Gastrocnemius medialis (tissue), 4 donors: ENCODE data around the gene A2ML1. TPM values are rescaled to one million over a fixed set of nuclear protein-coding genes. Genes with fewer than 3 reads are reported as not detected.

ENCODE experiments used
- ATAC-seq, 2 donors: fragments of 150-250 bp; one replicate each; pipeline ENCODE4 v1.9.1; 2016
- DNase-seq, 2 donors: peaks; one replicate each; pipeline ENCODE4 v3.0.0-alpha.2; 2019
- H3K27ac ChIP-seq, 4 donors: fragments of 200-600 bp; sonication (generic); 1 replicate in 1 of 4; 2 replicates in 3 of 4; pipeline ENCODE4 v1.5.1; 2016 to 2018; ENCODE audit warnings: mild to moderate bottlenecking in 2 of 4, moderate library complexity in 1 of 4
- H3K27me3 ChIP-seq, 3 donors: fragments of 200-600 bp; sonication (generic) in 2 of 3; 1 replicate in 1 of 3; 2 replicates in 2 of 3; pipeline versions ENCODE4 v1.5.1 to v1.6.0; 2016 to 2019; ENCODE audit warnings: mild to moderate bottlenecking in 1 of 3, moderate library complexity in 1 of 3
- H3K36me3 ChIP-seq, 2 donors: fragments of 200-600 bp; sonication (generic) in 1 of 2; one replicate each; pipeline ENCODE4 v1.5.1; 2017 to 2018
- H3K4me1 ChIP-seq, 2 donors: fragments of 200-600 bp; sonication (generic) in 1 of 2; one replicate each; pipeline ENCODE4 v1.5.1; 2016 to 2017; ENCODE audit warnings: mild to moderate bottlenecking in 2 of 2
- H3K4me3 ChIP-seq, 4 donors: fragments of 200-600 bp; sonication (generic) in 3 of 4; 1 replicate in 1 of 4; 2 replicates in 3 of 4; pipeline ENCODE4 v1.5.1; 2016 to 2019; ENCODE audit warnings: mild to moderate bottlenecking in 2 of 4
- H3K9me3 ChIP-seq, 3 donors: fragments of 200-600 bp; sonication (generic) in 2 of 3; 1 replicate in 1 of 3; 2 replicates in 2 of 3; pipeline ENCODE4 v1.5.1; 2016 to 2019
- POLR2A ChIP-seq, 2 donors: fragments of 450-650 bp; IDR thresholded peaks; one replicate each; pipeline ENCODE4 v1.6.1; 2017; ENCODE audit warnings: antibody characterized with exemption in 2 of 2, mild to moderate bottlenecking in 2 of 2, moderate library complexity in 2 of 2
- in situ Hi-C, 4 donors: fragments of 200-750 bp; cut with MboI; loops; one replicate each; pipeline versions ENCODE4 v1.15.0 to v1.8.0; 2017; ENCODE audit warnings: low sequenced_read_pairs in 4 of 4
- intact Hi-C: fragments of 100-400 bp; cut with DNase I; formaldehyde crosslinking; loops from one replicate; pipeline ENCODE4 v1.15.1; 2023; ENCODE audit warnings: low total_unique reads
- total RNA-seq, 4 donors: library from RNA; depleted of rRNA; stranded (reverse); fragments of >200 nt; gene quantifications; one replicate each; pipeline versions ENCODE4 v1.1.0 to v1.2.3, GENCODE V29; 2016
- TF ChIP-seq, protein P1 (sequence below), 5 experiments: fragments of 450-650 bp in 3 of 5; fragments of 200-600 bp in 2 of 5; sonication (generic) in 2 of 5; IDR thresholded peaks in 4 of 5; conservative IDR thresholded peaks in 1 of 5; 1 replicate in 4 of 5; 2 replicates in 1 of 5; pipeline ENCODE4 v1.5.1; 2016 to 2019; ENCODE audit warnings: antibody characterized with exemption in 5 of 5, mild to moderate bottlenecking in 3 of 5, moderate library complexity in 3 of 5

Gene A2ML1
- total RNA-seq, 4 donors from 2014 or later, result not detected

DNA sequence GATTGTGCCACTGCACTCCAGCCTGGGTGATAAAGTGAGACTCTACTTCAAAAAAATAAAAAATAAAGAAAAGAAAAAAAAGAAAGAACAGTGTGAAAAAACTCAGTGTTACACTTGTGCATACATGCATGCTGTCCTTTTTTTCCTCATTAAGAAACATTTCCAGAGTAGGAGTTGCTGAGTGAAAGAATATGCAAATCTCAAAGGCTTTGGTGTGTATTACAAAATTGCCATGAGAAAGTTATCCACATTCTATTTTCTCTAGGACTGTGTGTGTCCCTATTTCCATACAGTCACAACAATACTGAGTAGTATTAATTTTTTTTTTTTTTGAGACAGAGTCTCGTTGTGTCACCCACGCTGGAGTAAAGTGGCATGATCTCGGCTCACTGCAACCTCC, 830 bp upstream of the A2ML1 start:
- ATAC-seq (no peak), DNase-seq (no peak)
- Histone ChIP-seq H3K9me3 (peaks cover 0 to 8% (median 0%) of the 10 kb centered on the region in 3 donors), H3K4me3 (no peak overlapping the region), H3K36me3 (no peaks in the 10 kb centered on the region), H3K27ac (no peak overlapping the region), H3K4me1 (no peaks in the 10 kb centered on the region), H3K27me3 (peaks cover 0 to 2% (median 0%) of the 10 kb centered on the region in 3 donors)
- in situ Hi-C loops, result no loop called here
- TF ChIP-seq POLR2A (IDR thresholded peaks at IDR 0.05), result no peak
- TF ChIP-seq, protein P1, sequence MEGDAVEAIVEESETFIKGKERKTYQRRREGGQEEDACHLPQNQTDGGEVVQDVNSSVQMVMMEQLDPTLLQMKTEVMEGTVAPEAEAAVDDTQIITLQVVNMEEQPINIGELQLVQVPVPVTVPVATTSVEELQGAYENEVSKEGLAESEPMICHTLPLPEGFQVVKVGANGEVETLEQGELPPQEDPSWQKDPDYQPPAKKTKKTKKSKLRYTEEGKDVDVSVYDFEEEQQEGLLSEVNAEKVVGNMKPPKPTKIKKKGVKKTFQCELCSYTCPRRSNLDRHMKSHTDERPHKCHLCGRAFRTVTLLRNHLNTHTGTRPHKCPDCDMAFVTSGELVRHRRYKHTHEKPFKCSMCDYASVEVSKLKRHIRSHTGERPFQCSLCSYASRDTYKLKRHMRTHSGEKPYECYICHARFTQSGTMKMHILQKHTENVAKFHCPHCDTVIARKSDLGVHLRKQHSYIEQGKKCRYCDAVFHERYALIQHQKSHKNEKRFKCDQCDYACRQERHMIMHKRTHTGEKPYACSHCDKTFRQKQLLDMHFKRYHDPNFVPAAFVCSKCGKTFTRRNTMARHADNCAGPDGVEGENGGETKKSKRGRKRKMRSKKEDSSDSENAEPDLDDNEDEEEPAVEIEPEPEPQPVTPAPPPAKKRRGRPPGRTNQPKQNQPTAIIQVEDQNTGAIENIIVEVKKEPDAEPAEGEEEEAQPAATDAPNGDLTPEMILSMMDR (IDR thresholded peaks at IDR 0.05 in 4 of 5, conservative IDR thresholded peaks at IDR 0.05 in 1 of 5), result no peak
- intact Hi-C loops, result no loop called here

- no peaks in the 10 kb centered on the region for H3K36me3 ChIP-seq
- peaks cover 0 to 8% (median 0%) of the 10 kb centered on the region in 3 donors for H3K9me3 ChIP-seq
- TF ChIP-seq, protein P1 (IDR thresholded peaks at IDR 0.05 in 4 of 5, conservative IDR thresholded peaks at IDR 0.05 in 1 of 5), result peak; percentile 27 to 53 (median 46)
- TF ChIP-seq POLR2A (IDR thresholded peaks at IDR 0.05), result no peak
- H3K27me3 ChIP-seq, result peaks cover 0 to 2% (median 0%) of the 10 kb centered on the region in 3 donors
- intact Hi-C loops, result loop anchor here (2.0 kb wide), 1 partner anchor 141 kb away; no protein-coding TSS in a partner anchor
- DNase-seq (no peak), ATAC-seq (no peak)
- in situ Hi-C loops, result no loop called here
- no peak overlapping the region for H3K27ac ChIP-seq
- no peaks in the 10 kb centered on the region for H3K4me1 ChIP-seq
- H3K4me3 ChIP-seq, result no peak overlapping the region
These were observed 1.3 kb downstream of the A2ML1 start for GRCh38 chr12:8823565-8824300.

DNA sequence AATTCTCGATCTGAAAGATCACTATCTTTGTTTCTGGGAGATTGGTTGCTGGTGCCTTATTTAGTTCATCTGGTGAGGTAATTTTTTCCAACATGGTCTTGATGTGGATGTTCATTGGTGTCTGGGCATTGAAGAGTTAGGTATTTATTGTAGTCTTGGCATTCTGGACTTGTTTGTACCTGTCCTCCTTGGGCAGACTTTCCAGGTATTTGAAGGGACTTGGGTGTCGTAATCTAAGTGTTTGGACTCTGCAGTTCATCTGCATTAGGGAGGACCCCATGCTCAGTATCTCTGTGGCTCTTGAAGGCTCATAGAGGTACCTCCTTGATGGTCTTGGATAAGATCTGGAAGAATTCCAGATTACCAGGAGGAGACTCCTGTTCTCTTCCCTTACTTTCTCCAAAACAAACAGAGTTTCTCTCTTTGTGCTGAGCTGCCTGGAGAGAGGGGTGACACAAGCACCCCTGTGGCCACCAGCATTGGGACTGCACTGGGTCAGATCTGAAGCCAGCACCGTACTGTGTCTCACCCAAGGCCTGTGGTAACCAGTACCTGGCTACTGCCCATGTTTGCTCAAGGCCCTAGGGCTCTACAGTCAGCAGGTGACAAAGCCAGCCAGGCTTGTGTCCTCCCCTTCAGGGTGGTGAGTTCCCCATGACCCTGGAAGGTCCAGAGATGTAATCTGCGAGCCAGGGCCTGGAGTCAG, 5.3 kb downstream of the A2ML1 start:
- Histone ChIP-seq H3K27ac (no peak overlapping the region), H3K27me3 (peaks cover 0 to 2% (median 0%) of the 10 kb centered on the region in 3 donors), H3K4me1 (no peaks in the 10 kb centered on the region), H3K9me3 (peaks cover 0 to 8% (median 0%) of the 10 kb centered on the region in 3 donors), H3K36me3 (no peaks in the 10 kb centered on the region), H3K4me3 (no peak overlapping the region)
- DNase-seq (no peak), ATAC-seq (no peak)
- TF ChIP-seq, protein P1 (IDR thresholded peaks at IDR 0.05 in 4 of 5, conservative IDR thresholded peaks at IDR 0.05 in 1 of 5), result no peak
- no peak for TF ChIP-seq POLR2A (IDR thresholded peaks at IDR 0.05)
- intact Hi-C loops (no loop called here), in situ Hi-C loops (no loop called here)

DNA sequence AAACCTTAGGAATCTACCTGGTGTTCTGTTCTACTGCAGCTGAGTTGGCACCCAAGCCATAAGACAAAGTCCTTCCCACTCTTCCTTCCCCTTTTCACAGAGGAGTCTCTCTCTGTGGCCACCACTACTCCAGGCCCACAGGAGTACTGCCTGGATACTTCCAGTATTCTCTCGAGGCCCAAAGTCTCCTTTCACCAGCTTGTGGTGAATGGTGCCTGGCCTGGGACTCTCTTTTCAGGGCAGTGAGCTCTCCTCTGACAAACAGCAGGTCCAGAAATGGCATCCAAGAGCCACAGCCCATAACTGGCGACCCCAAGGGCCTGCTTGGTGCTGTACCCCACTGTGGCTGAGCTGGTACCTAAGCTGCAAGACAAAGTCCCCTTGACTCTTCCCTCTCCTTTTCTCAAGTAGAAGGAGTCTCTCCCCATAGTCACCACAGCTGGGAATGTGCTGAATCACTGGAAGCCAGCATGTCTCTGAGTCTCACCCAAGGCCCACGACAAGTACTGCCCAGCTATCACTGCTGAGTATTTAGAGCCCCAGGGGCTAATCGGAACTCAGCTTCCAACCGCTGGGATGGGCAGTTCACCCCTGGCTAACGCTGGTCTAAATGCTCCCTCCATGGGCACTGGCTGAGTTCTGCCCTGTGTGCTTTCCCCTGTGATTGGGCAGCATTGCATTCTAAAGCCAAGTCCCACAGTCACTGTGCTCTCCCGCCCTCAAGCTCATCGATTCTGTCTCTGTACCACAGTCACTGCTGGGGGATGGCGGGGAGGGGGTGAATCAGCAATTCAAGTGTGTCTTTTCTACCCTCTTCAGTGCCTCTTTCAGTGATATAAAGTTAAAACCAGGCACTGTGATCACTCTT, 6.1 kb downstream of the A2ML1 start:
- intact Hi-C loops, result no loop called here
- ATAC-seq (no peak), DNase-seq (no peak)
- no peak for TF ChIP-seq POLR2A (IDR thresholded peaks at IDR 0.05)
- TF ChIP-seq, protein P1 (IDR thresholded peaks at IDR 0.05 in 4 of 5, conservative IDR thresholded peaks at IDR 0.05 in 1 of 5), result no peak
- no peaks in the 10 kb centered on the region for H3K36me3 ChIP-seq
- peaks cover 0 to 8% (median 0%) of the 10 kb centered on the region in 3 donors for H3K9me3 ChIP-seq
- H3K27me3 ChIP-seq, result peaks cover 0 to 2% (median 0%) of the 10 kb centered on the region in 3 donors
- no peaks in the 10 kb centered on the region for H3K4me1 ChIP-seq
- in situ Hi-C loops, result no loop called here
- no peak overlapping the region for H3K4me3 ChIP-seq
- no peak overlapping the region for H3K27ac ChIP-seq
